Uterus (tissue), 2 donors: ENCODE results near the gene GREM1.

Source experiments
- CTCF ChIP-seq, 4 experiments: fragments of 200-600 bp in 2 of 4; fragments of 450-650 bp in 2 of 4; sonication (generic) in 2 of 4; IDR thresholded peaks; one replicate each; pipeline ENCODE4 v1.5.1; 2016 to 2019; ENCODE audit warnings: antibody characterized with exemption in 4 of 4, mild to moderate bottlenecking in 2 of 4, moderate library complexity in 1 of 4
- POLR2A ChIP-seq, 2 donors: fragments of 450-650 bp; IDR thresholded peaks; one replicate each; pipeline ENCODE4 v1.6.1; 2016; ENCODE audit warnings: antibody characterized with exemption in 2 of 2, mild to moderate bottlenecking in 1 of 2, moderate library complexity in 1 of 2

GRCh38 chr15:32682977-32683630 is 34.7 kb upstream of the GREM1 start:
- TF ChIP-seq CTCF (IDR thresholded peaks at IDR 0.05) (no peak), POLR2A (IDR thresholded peaks at IDR 0.05) (no peak)
